ENCODE results near the gene DNAJA1.

GRCh38 chr9:33068991-33069390 lies 43.9 kb downstream of the DNAJA1 start:
- TF ChIP-seq CTCF (IDR thresholded peaks at IDR 0.05) (no peak), EZH2phosphoT487 (IDR thresholded peaks at IDR 0.05) (no peak)

All from neural progenitor cell (in vitro differentiated cells).